Measurements from ENCODE around the gene SLC51B.
"Not testable (repeated sequence)": the region's sequence is repeated elsewhere in the genome, so short reads cannot be mapped to it uniquely, and the experiment has no call there.

SLC51B gene

DNA sequence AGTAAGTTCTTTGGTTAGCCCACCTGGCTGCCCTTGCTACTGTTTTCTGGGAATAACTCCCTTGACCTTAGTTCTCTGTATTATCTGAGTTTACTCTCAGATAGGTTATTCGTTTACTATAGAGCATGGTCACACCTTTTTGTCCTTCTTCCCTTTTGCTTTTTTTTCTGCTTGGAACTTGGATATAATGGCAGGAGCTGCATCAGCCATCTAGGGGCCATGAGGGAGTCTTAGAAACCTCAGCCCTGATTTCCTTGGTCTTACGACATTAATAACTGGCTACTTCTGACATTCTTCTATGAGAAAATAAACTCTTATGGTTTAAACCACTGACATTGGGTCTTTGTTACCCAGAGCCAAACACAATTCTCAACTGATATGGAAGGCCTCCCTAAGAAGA lies 3.4 kb upstream of the SLC51B start:
- TF ChIP-seq, protein P1, sequence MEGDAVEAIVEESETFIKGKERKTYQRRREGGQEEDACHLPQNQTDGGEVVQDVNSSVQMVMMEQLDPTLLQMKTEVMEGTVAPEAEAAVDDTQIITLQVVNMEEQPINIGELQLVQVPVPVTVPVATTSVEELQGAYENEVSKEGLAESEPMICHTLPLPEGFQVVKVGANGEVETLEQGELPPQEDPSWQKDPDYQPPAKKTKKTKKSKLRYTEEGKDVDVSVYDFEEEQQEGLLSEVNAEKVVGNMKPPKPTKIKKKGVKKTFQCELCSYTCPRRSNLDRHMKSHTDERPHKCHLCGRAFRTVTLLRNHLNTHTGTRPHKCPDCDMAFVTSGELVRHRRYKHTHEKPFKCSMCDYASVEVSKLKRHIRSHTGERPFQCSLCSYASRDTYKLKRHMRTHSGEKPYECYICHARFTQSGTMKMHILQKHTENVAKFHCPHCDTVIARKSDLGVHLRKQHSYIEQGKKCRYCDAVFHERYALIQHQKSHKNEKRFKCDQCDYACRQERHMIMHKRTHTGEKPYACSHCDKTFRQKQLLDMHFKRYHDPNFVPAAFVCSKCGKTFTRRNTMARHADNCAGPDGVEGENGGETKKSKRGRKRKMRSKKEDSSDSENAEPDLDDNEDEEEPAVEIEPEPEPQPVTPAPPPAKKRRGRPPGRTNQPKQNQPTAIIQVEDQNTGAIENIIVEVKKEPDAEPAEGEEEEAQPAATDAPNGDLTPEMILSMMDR (conservative IDR thresholded peaks at IDR 0.05; ENCODE audit: low read depth, low read length) = no peak
- no peak overlapping the region for H3K4me3 ChIP-seq (ENCODE audit: low read depth, low read length)
- no peak for DNase-seq (ENCODE audit: low read depth)

DNA sequence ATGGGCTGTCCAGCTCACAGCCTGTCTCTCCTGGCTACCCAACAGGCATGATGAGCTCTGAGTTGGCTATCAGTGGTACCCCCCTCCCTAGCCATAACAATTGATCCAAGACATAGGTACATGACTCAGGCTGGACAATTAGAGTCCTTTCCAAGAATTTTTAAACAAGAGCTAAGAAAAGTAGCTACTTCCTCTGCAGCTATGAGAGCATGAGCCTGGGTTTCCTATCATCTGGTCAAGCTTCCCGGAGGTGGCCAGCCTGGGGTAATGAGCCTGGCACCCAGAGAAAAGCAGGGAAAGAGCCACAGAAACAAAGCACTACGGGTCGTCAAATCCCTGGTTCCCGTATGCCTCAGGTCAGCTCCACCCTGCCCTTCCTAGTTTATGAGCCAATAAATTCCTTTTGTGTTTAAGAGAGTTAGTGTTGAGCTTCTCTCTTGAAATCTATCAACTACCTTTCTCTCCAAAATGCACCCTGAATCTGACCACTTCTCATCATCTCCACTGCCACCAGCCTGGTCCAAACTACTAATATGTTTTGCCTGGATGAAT lies 2.3 kb upstream of the SLC51B start:
- TF ChIP-seq, protein P1 (conservative IDR thresholded peaks at IDR 0.05; ENCODE audit: low read depth, low read length) = no peak
- no peak for DNase-seq (ENCODE audit: low read depth)
- H3K4me3 ChIP-seq (ENCODE audit: low read depth, low read length) = no peak overlapping the region

DNA sequence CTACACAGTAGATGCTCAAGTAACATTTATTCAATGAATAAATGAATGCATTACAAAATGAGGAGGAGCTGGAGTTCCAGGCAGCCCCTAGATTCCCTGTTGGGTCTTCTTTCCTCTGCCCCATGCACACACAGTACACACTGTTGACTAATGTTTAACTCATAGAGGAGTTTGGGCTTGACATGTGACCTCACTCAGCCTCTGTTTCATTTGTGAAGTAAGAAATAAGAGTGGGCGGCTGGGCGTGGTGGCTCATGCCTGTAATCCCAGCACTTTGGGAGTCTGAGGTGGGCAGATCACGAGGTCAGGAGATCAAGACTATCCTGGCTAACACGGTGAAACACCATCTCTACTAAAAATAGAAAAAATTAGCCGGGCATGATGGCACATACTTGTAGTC lies 969 bp upstream of the SLC51B start:
- DNase-seq (ENCODE audit: low read depth) = peak; percentile 59
- not testable (repeated sequence) for H3K4me3 ChIP-seq (ENCODE audit: low read depth, low read length)

DNA sequence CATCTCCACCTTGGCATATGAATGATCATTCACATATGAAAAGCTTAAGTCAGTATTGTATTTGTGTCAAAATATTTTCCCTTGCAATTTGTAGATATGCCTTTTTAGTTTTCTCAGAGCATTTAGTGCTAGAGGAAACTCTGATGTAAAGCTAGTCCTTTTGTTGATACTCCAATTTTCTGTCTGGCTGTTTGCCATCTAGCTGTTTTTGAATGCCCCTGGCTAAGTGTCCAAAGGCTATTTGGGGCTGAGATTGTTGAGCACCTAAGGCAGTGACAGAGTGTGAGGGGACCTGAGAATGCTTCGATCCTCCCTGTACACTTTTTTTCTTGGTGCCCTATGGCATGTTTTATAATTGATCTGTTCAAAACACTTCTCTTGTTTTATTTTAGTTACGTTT lies 3.1 kb downstream of the SLC51B start:
- H3K4me3 ChIP-seq (ENCODE audit: low read depth, low read length) = no peak overlapping the region
- TF ChIP-seq, protein P1 (conservative IDR thresholded peaks at IDR 0.05; ENCODE audit: low read depth, low read length) = no peak
- no peak for DNase-seq (ENCODE audit: low read depth)

DNA sequence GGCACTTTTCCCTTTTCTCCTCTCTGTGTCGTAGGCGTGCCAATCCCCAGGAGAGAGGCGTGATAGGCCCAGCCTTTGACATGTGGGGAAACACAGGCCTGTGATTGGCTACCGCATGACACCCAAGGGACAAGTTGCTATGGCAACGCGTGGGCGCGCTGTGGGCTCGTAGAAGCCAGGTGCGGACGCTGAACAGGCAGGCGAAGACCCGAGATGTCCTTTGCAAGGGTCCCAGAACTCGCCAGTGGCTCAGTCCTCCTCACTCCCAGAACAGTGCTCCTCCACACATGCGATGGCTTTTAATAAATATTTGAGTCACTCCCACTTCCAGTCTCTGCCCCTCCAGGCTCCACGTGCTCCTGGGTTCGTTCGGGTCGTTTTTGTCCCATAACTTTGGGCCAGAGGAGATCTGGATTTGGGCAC lies 4.2 kb downstream of the SLC51B start:
- TF ChIP-seq, protein P1 (conservative IDR thresholded peaks at IDR 0.05; ENCODE audit: low read depth, low read length) = no peak
- peak; percentile 95 for DNase-seq (ENCODE audit: low read depth)
- peak overlapping the region; percentile 46 for H3K4me3 ChIP-seq (ENCODE audit: low read depth, low read length)

DNA sequence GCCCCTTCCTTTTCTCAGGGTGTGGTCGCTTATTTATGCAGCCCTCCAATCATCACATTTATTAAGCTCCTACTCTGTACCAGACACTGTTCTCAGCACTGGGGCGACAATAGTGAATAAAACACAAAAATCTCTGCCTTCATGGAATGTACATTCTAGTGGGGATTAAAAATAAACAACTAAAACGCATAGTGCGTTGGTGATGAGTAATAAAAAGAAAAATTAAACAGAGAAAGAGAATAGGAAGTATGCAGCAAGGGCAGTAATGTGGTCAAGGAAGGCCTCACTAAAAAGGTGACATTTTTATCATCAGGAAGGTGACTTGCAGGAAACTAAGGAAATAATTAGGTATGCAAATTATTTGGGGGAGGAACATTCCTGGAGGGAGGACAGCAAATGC lies 5.1 kb downstream of the SLC51B start:
- no peak overlapping the region for H3K4me3 ChIP-seq (ENCODE audit: low read depth, low read length)
- DNase-seq (ENCODE audit: low read depth) = no peak
- TF ChIP-seq, protein P1 (conservative IDR thresholded peaks at IDR 0.05; ENCODE audit: low read depth, low read length) = no peak

DNA sequence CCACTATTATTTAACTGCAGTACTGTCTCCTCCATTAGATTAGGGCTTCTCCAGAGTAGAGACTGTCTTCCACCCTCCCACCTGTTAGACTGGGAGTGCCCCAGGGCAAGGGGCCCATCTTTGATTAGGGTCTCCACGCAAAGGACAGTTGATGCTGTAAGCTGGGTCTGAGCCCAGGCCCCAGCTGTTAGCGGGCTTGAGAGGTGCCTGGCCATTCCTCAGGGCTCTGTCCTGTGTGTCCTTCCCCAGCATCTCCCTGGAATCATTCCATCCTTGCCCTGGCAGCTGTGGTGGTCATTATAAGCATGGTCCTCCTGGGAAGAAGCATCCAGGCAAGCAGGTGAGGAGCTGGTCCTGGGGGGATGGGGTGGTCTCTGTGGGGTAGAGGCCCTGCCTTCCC lies 6.1 kb downstream of the SLC51B start:
- TF ChIP-seq, protein P1 (conservative IDR thresholded peaks at IDR 0.05; ENCODE audit: low read depth, low read length) = no peak
- no peak overlapping the region for H3K4me3 ChIP-seq (ENCODE audit: low read depth, low read length)
- DNase-seq (ENCODE audit: low read depth) = no peak

Data from choroid plexus epithelial cell (primary cell).